Activated B cell treated with CpG ODN at 0.5 μM for 24 hours (primary cell): ENCODE data around the gene MTG1. TPM values are rescaled to one million over a fixed set of nuclear protein-coding genes. Genes with fewer than 3 reads are reported as not detected.

Experiments used
- ATAC-seq: fragments of 200-7000 bp; cut with Tn5 transposase; one replicate; pipeline ENCODE4 v1.10.0; 2021; ENCODE audit warnings: low read depth, mild to moderate bottlenecking, moderate library complexity
- CTCF ChIA-PET: fragments of 350-600 bp; sonication (Branson Sonifier 250); formaldehyde crosslinking; loops from one replicate; lab custom pipeline; 2021; ENCODE audit warnings: antibody characterized with exemption; lab: Charles Lee
- POLR2A ChIA-PET: fragments of 350-600 bp; sonication (Branson Sonifier 250); formaldehyde crosslinking; loops from one replicate; lab custom pipeline; 2021; ENCODE audit warnings: antibody characterized with exemption; lab: Charles Lee
- DNase-seq: peaks from one replicate; pipeline ENCODE4 v3.0.0; 2022
- H3K27ac Mint-ChIP-seq: one replicate; pipeline ENCODE4 v1.8.0; 2020; ENCODE audit warnings: mixed read lengths
- H3K27me3 Mint-ChIP-seq: one replicate; pipeline ENCODE4 v1.8.0; 2021; ENCODE audit warnings: mixed read lengths
- H3K36me3 Mint-ChIP-seq: one replicate; pipeline ENCODE4 v1.8.0; 2021; ENCODE audit warnings: low read depth, mixed read lengths
- H3K4me1 Mint-ChIP-seq: one replicate; pipeline ENCODE4 v1.8.0; 2021; ENCODE audit warnings: mixed read lengths
- H3K4me3 Mint-ChIP-seq: one replicate; pipeline ENCODE4 v1.8.0; 2020; ENCODE audit warnings: mild to moderate bottlenecking, mixed read lengths
- H3K9me3 Mint-ChIP-seq: one replicate; pipeline ENCODE4 v1.8.0; 2020; ENCODE audit warnings: mixed read lengths
- intact Hi-C: fragments of 100-400 bp; cut with micrococcal nuclease; formaldehyde crosslinking; loops from one replicate; pipeline ENCODE4 v1.15.1; 2024
- total RNA-seq: library from RNA; stranded (reverse); gene quantifications from 2 replicates; pipeline ENCODE4 v1.2.3, GENCODE V29; 2022
- TF ChIP-seq, protein P1 (sequence below): fragments of 200-600 bp; IDR thresholded peaks from one replicate; pipeline ENCODE4 v1.8.0; 2022; ENCODE audit warnings: antibody characterized with exemption, mild to moderate bottlenecking

Gene MTG1
- total RNA-seq, 1 donor from 2014 or later = 83.1 TPM

DNA sequence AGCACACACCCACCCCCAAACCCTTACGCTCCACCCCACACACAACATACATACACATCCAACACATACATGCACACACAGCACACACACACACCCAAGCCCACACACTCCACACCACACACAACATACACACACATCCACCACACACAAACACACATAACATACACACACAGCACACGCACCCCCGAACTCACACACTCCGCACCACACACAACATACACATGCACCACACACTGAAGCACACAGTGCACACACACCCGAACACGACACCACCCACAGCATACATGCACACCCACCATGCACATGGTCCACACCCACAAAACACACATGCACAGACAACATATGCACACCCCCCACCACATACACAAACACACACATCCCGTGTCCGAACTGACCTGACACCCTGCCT lies 44.8 kb upstream of the MTG1 start:
- no peaks in the 10 kb centered on the region for H3K36me3 Mint-ChIP-seq
- ChIA-PET CTCF (no interaction called here), POLR2A (no interaction called here)
- no peaks in the 10 kb centered on the region for H3K9me3 Mint-ChIP-seq
- intact Hi-C loops = no loop called here
- DNase-seq (no peak), ATAC-seq (no peak)
- H3K4me3 Mint-ChIP-seq = no peak overlapping the region
- TF ChIP-seq, protein P1, sequence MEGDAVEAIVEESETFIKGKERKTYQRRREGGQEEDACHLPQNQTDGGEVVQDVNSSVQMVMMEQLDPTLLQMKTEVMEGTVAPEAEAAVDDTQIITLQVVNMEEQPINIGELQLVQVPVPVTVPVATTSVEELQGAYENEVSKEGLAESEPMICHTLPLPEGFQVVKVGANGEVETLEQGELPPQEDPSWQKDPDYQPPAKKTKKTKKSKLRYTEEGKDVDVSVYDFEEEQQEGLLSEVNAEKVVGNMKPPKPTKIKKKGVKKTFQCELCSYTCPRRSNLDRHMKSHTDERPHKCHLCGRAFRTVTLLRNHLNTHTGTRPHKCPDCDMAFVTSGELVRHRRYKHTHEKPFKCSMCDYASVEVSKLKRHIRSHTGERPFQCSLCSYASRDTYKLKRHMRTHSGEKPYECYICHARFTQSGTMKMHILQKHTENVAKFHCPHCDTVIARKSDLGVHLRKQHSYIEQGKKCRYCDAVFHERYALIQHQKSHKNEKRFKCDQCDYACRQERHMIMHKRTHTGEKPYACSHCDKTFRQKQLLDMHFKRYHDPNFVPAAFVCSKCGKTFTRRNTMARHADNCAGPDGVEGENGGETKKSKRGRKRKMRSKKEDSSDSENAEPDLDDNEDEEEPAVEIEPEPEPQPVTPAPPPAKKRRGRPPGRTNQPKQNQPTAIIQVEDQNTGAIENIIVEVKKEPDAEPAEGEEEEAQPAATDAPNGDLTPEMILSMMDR = no peak
- H3K27me3 Mint-ChIP-seq = peaks cover 23% of the 10 kb centered on the region
- peaks cover 4% of the 10 kb centered on the region for H3K4me1 Mint-ChIP-seq
- no peak overlapping the region for H3K27ac Mint-ChIP-seq

DNA sequence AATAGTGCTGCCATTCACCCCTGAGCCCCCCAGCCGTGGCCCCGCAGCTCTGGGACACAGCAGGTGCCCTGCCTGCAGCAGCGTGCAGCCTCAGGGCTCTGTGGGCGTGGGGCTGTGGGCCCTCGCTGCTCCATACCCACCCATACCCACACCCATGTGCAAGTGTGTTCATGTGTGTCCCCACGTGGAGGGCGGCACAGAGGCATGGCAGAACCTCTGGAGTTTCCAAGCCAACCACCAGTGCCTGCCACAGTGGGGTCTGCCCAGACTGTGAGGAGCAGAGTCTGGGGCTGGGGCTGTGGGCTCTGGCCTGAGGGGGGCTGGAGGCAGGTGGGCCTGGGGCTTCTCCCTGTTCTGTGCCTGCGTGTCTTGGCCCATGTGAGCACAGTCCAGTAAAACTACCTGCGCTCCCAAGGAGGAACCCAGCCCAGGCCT lies 44.4 kb upstream of the MTG1 start:
- Mint-ChIP-seq H3K27ac (no peak overlapping the region), H3K4me1 (peaks cover 4% of the 10 kb centered on the region), H3K4me3 (no peak overlapping the region), H3K27me3 (peaks cover 22% of the 10 kb centered on the region), H3K9me3 (no peaks in the 10 kb centered on the region), H3K36me3 (no peaks in the 10 kb centered on the region)
- DNase-seq (no peak), ATAC-seq (no peak)
- TF ChIP-seq, protein P1 = no peak
- POLR2A ChIA-PET = no interaction called here
- intact Hi-C loops = no loop called here
- CTCF ChIA-PET = no interaction called here

DNA sequence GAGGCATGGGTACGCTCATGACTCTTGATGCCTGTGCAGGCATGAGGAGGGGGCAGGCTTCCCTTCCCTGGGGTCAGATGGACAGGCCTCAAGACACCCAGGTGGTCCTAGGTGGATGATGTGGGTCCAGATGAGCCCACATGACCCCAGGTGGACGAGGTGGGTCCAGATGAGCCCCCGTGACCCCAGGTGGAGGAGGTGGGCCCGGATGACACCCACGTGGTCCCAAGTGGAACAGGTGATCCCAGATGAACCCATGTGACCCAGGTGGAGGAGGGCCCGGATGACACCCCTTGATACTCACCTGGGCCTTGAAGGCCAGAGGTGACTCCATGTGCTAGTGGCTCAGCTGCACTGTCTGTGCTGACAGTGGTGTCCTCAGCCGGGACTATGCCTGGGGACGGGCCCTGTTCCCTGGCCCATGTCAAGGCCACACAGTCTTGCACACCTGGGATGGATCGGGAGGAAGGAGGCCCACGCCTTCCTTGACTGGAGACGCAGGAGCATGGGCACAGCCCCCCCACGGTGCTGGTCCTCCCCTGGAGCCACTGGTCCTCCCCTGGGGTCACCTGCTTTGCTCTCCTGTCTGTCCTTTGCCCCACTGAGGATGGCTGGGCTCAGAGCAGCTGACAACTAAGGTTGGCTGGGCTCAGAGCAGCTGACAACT lies 43.5 kb upstream of the MTG1 start:
- ChIA-PET CTCF (no interaction called here), POLR2A (no interaction called here)
- H3K4me1 Mint-ChIP-seq = peaks cover 4% of the 10 kb centered on the region
- DNase-seq = no peak
- H3K27me3 Mint-ChIP-seq = peaks cover 13% of the 10 kb centered on the region
- no peaks in the 10 kb centered on the region for H3K36me3 Mint-ChIP-seq
- TF ChIP-seq, protein P1 = no peak
- no peak overlapping the region for H3K4me3 Mint-ChIP-seq
- no peak for ATAC-seq
- H3K27ac Mint-ChIP-seq = no peak overlapping the region
- no peaks in the 10 kb centered on the region for H3K9me3 Mint-ChIP-seq
- intact Hi-C loops = no loop called here

DNA sequence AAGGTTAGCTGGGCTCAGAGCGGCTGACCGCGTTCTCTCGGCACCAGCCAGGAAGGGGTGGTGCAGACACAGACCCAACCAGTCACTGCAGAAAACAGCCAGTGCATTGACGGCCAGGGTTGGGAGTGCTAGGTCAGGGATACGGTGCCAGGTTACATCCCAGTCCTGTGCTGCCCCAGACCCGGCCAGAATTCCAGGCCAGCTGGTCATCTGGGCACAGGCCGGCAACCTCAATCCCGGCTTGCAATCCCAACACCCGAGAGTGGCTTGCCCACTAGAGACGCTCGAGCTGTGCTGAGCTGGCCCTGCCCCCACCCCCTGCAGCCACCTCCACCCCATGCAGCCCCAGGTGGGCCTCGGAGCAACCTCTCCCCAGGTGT lies 43.0 kb upstream of the MTG1 start:
- CTCF ChIA-PET = no interaction called here
- intact Hi-C loops = no loop called here
- POLR2A ChIA-PET = no interaction called here
- DNase-seq = no peak
- TF ChIP-seq, protein P1 = no peak
- peaks cover 4% of the 10 kb centered on the region for H3K4me1 Mint-ChIP-seq
- H3K27ac Mint-ChIP-seq = no peak overlapping the region
- no peaks in the 10 kb centered on the region for H3K9me3 Mint-ChIP-seq
- ATAC-seq = no peak
- no peaks in the 10 kb centered on the region for H3K36me3 Mint-ChIP-seq
- H3K27me3 Mint-ChIP-seq = peaks cover 8% of the 10 kb centered on the region
- H3K4me3 Mint-ChIP-seq = no peak overlapping the region

DNA sequence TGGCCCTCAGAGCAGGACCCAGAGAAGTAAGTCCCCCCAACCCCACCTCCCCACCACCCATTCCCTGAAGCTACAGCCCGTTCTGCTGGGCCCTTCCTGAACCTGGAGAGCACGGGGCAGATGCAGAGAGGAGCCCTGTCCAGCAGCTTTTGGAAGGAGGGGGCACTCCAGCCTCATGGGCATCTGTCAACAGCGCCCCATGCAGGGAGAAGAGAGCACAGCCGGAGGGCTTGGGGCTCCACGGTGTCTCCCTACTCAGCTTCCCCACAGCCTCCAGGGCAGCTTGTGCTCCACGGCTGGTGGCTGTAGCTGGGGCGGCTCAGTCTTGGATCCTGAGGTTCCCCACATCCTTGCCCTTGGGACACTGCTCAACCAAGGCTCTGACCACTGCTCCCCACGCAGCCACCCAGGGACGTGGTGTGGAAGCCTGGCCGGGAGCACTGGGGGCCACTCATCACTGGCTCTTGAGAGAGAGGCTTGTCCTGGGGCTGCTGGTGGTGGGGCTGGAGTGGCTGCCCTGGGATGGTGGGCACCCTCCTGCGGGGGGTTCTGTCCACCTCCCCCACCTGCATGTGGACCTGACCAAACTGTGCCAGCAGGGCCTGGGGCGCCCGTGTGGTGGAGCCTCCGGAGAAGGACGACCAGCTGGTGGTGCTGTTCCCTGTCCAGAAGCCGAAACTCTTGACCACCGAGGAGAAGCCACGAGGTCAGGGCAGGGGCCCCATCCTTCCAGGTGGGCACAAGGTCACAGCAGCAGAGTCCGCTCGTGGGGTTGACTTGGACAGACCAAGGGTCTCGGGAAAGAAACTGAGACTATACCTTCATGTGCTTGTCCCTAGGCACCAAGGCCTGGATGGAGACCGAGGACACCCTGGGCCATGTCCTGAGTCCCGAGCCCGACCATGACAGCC lies 42.3 kb upstream of the MTG1 start:
- H3K27ac Mint-ChIP-seq = no peak overlapping the region
- ATAC-seq (no peak), DNase-seq (no peak)
- H3K27me3 Mint-ChIP-seq = peaks cover 4% of the 10 kb centered on the region
- peaks cover 6% of the 10 kb centered on the region for H3K4me1 Mint-ChIP-seq
- CTCF ChIA-PET = no interaction called here
- H3K36me3 Mint-ChIP-seq = no peaks in the 10 kb centered on the region
- H3K9me3 Mint-ChIP-seq = no peaks in the 10 kb centered on the region
- TF ChIP-seq, protein P1 = no peak
- POLR2A ChIA-PET = no interaction called here
- H3K4me3 Mint-ChIP-seq = no peak overlapping the region
- intact Hi-C loops = no loop called here
